T-helper 9 cell (primary cell): ENCODE data around the gene CD68.
A peak's percentile ranks its signal among the peaks of the same experiment; 100 is the strongest.
"Not testable (repeated sequence)": the region's sequence is repeated elsewhere in the genome, so short reads cannot be mapped to it uniquely, and the experiment has no call there.

Source experiments
- DNase-seq: peaks from one replicate; pipeline ENCODE4 v3.0.0-alpha.2; 2020

Gene CD68

DNA sequence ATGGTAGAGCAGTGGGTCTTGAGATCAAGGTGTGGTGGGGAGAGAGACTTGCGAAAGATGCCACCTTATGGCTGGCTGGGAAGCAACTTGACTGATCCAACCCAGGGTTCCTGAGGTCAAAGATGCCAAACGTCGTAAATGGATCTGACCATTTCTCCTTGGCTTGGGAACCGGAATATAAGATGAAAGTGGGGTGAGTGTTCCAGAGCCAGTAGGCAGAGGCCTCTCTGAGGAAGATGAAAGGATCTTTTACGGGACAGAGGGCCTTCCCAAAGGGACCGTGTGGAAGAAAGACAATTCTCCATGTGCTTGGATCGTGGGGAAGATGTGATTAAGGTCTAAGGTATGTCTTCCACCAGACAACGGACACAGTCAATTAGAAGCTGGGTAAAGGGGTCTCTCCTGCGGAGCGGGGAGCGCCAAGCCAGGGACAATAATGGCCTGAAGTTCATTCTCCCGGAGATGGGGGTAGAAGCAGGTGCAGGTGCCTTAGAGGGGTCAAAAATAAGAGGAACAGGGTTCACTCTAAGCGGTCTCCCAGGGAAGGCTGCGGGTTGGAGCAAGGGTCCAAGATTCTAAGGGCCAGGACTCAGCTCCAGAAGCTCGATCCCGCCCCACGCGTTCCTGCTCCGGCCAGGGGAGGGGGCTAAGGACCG, 34.5 kb downstream of the CD68 start:
- no peak for DNase-seq

DNA sequence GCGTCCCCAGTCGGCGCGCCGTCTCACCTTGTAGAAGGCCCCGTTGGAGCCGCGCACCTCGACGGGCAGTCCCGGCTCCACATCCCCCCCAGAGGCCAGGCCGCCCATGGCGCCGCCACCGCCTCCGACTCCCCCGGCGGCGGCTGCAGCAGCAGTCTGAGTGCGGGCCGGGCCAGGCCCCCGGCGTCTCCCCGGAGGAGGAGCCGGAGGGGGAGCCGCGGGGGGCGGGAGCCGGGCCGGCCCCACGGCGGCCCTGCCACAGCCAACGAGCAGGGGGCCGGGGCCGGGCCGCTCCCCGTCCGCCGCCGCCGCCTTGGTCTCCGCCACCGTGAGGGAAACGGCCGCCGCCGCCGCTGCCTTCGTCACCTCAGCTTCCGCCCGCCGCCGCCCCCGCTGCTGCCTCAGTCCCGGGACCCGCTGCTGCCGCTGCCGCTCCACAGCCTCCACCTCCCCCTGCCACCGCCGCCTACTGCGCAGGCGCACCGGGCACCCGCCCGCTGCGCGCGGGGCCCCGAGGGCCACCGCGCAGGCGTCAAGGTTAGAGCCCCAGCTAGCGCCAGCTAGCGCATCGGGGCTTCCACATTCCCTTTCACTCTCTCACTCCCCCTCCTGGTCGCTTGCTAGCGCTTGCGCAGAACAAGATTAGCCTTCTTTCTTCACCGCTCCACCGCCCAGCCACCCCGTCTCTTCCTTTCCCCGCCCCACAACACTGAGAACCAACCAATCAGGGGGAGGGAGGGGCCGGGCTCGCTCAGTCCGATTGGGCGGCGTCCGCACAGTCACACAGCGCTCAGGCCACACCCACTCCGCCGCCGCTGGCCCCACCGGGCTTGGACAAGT, 35.2 kb downstream of the CD68 start, which contains the start of gene FXR2:
Gene FXR2 (minus strand): TSS at position 473 of the 840 bp plus-strand sequence. CDS start 365 bp downstream, at position 108.
- peak; percentile 96 for DNase-seq

GRCh38 chr17:7615265-7615747, 35.9 kb downstream of the CD68 start:
- no peak for DNase-seq

- DNase-seq = no peak
Observed at GRCh38 chr17:7618608-7619007, 39.2 kb downstream of the CD68 start.

- no peak for DNase-seq
Observed at GRCh38 chr17:7620835-7621234, 41.4 kb downstream of the CD68 start.

GRCh38 chr17:7623661-7624060, 44.2 kb downstream of the CD68 start:
- DNase-seq = no peak

DNA sequence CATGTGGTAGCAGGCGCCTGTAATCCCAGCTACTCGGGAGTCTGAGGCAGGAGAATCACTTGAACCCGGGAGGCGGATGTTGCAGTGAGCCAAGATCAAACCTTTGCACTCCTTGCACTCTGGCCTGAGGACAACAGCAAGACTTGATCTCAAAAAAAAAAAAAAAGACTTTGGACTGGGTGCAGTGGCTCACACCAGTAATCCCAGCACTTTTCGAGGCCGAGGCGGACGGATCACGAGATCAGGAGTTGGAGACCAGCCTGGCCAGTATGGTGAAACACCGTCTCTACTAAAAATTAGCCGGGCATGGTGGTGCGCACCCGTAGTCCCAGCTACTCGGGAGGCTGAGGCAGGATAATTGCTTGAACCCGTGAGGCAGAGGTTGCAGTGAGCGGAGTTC, 46.3 kb downstream of the CD68 start:
- not testable (repeated sequence) for DNase-seq

- no peak for DNase-seq
Observed at GRCh38 chr17:7626307-7626706, 46.9 kb downstream of the CD68 start.

GRCh38 chr17:7626956-7627249, 47.5 kb downstream of the CD68 start:
- no peak for DNase-seq

DNA sequence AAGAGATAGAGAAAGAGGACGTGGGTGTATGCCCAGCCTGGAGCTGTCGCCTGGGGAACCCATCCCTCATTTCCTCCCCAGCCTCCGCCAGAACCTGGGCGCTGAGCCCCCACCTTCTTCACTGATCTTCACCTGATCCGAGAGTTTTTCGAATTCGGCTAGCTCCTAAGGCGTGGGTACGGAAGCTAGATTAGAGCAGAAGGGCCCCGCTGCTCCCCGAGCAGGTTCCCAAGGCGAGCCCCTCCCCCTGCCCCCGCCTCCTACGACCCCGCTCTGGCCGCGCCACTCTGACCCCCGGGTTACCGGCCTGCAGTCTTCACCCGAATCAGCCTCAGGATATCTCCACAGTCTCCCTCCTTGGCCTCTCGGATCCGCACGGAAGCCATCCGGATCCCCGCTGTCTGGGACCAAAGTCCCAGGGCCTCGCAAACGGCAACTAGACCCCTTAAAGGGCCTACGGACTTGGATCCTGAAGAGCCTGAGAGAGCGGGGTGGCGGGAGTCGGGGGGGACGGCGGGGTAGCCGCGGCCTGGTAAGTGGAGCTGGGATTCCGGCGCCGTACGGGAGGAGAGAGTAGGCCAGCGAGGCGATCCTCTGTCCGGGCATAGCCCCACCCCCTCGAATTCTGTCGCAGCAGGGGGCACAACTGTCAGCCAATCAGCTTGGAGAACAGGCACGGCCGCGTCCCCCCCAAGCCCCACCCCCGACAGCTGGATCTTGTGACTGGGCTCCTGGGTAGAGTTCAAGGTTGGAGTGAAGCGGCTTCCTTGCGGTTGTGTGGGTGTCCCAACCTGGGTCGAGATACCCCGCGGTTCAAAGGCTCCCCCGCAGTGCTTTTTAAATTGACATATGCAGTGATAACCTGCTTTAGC, 48.0 kb downstream of the CD68 start, which contains the start of gene SAT2:
Gene SAT2 (minus strand): TSS at position 572 of the 872 bp plus-strand sequence. CDS start 186 bp downstream, at position 386.
- peak; percentile 75 for DNase-seq

GRCh38 chr17:7629939-7630571, 50.6 kb downstream of the CD68 start, which contains the start of gene SHBG:
Gene SHBG, plus strand, starts transcription at chr17:7630135. Its CDS starts 38 bp downstream, at chr17:7630173.
- DNase-seq = no peak
